ENCODE data around the gene IQGAP2. TPM values are rescaled to one million over a fixed set of nuclear protein-coding genes. Genes with fewer than 3 reads are reported as not detected.
A peak's percentile ranks its signal among the peaks of the same experiment; 100 is the strongest.

IQGAP2 gene
- total RNA-seq, 2 experiments from 2014 or later, result 62.7 to 74.9 TPM

DNA sequence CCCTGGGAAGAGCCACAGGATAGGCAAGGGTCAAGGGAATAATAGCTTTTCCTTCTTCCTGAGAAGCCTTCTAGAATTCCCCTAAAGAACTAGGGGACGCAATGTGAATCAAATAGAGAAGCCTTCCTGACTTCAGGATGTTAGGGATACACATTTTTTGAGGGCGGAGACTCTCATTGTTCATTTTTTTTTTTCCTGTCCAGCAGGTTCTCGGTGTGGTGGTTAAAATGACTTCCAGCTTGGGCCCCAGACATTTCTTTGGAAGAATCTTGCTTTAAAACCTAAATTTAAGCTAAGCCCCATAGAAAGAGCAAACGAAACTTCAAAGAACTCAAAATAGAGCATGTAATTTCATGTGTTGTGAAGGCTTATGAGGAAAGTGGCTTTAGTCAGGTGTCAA lies 80.8 kb downstream of the IQGAP2 start:
- Mint-ChIP-seq H3K9me3 (no peaks in the 10 kb centered on the region), H3K4me3 (no peak overlapping the region), H3K36me3 (peaks cover 3% of the 10 kb centered on the region), H3K27ac (no peak overlapping the region), H3K27me3 (no peaks in the 10 kb centered on the region), H3K4me1 (peaks cover 4% of the 10 kb centered on the region)
- DNase-seq (no peak), ATAC-seq (ENCODE audit: low read depth) (no peak)
- POLR2A ChIA-PET, result interaction anchor here (2.8 kb wide), 1 partner anchor 10 kb away, joined by 9 read pairs; no protein-coding TSS in a partner anchor

DNA sequence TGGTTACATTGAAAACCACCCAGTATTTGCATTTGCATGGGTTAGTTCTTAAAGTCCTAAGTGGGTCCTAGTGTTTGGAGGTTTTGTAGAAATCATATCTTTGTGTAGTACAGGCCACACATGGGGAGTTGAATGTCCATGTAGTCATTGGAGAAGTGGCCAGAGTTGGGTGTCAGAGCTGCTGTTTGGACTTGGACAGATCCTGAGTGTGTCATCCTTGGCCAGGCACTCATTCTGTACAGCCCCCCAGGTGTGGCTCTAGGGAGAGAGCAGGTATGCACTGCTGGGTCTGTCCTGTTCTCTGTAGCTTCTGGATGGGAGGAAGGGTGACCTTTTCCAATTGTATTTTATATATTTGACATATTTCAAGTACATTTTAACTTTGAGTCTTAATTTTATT lies 82.4 kb downstream of the IQGAP2 start:
- no peak for DNase-seq
- Mint-ChIP-seq H3K9me3 (no peaks in the 10 kb centered on the region), H3K27ac (no peak overlapping the region), H3K4me3 (no peak overlapping the region), H3K36me3 (peaks cover 11% of the 10 kb centered on the region), H3K4me1 (peaks cover 1% of the 10 kb centered on the region), H3K27me3 (no peaks in the 10 kb centered on the region)
- POLR2A ChIA-PET, result interaction anchor here (2.8 kb wide), 1 partner anchor 12 kb away, joined by 9 read pairs; no protein-coding TSS in a partner anchor
- no peak for ATAC-seq (ENCODE audit: low read depth)

DNA sequence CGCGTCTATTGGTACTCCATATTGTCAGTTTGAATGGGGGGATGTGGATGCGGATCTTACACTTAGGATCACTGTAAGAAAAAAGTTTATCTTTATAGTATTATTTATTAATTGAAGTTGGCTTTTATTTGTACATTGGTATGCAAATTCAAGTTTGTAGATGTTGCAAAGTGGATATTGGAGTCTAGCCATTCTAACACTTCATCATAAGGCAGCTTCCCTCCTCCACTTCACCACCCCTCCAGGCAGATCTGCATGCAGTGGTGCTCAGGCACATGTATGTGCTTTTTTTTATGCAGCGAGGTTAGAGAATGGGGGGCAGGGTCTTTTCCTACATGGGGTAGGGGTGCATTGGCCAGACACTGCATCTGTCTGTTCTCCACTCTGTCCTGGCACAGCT lies 84.3 kb downstream of the IQGAP2 start:
- Mint-ChIP-seq H3K4me3 (no peak overlapping the region), H3K27ac (no peak overlapping the region), H3K9me3 (no peaks in the 10 kb centered on the region), H3K36me3 (peaks cover 9% of the 10 kb centered on the region), H3K4me1 (peaks cover 3% of the 10 kb centered on the region), H3K27me3 (no peaks in the 10 kb centered on the region)
- DNase-seq (no peak), ATAC-seq (ENCODE audit: low read depth) (no peak)
- POLR2A ChIA-PET, result no interaction called here

DNA sequence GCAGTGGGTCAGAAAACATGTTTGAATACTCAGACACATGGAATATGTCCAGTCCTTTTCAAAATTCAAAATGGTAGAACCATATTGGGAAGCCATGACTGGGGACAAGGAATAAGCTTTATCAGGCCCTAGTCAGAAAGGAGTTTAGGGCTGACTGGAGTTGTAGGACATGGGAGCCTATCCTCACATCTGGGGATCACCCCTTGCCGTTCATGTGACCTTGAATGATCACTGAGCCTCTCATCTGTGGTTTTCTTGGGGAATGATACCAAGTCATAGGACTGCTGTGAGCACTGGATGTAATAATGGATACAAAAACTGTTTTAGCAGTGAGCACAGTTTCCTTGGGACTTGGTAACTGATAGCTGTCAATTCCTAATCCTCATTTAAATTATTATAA lies 84.7 kb downstream of the IQGAP2 start:
- H3K4me1 Mint-ChIP-seq, result peaks cover 4% of the 10 kb centered on the region
- peaks cover 9% of the 10 kb centered on the region for H3K36me3 Mint-ChIP-seq
- POLR2A ChIA-PET, result no interaction called here

DNA sequence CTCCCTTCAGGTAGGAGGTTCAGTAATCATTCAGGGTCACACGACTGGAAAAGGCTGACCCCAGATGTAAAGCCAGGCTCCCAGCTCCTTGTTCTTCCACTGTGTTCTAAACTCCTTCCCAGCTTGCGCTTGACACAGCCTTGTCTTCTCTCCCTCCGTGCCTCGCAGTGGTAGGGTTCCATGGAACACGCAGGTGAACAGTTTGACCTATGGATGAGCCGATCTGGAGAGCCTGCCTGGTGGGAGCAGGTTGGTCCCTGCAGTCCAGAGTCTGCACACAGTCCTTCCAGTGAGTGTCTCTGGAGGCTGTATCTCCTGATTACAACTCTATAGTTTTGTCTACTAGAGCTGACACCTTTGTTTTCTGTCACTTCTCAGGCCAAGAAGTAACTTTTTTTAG lies 85.9 kb downstream of the IQGAP2 start:
- Mint-ChIP-seq H3K4me3 (no peak overlapping the region), H3K4me1 (peaks cover 6% of the 10 kb centered on the region), H3K9me3 (no peaks in the 10 kb centered on the region), H3K27ac (peak overlapping the region; percentile 47), H3K27me3 (no peaks in the 10 kb centered on the region), H3K36me3 (peaks cover 13% of the 10 kb centered on the region)
- DNase-seq (no peak), ATAC-seq (ENCODE audit: low read depth) (no peak)
- POLR2A ChIA-PET, result no interaction called here

More for the DNA sequence above, 84.7 kb downstream of the IQGAP2 start:
- Mint-ChIP-seq H3K4me3 (no peak overlapping the region), H3K9me3 (no peaks in the 10 kb centered on the region), H3K27me3 (no peaks in the 10 kb centered on the region), H3K27ac (no peak overlapping the region)
- ATAC-seq (ENCODE audit: low read depth) (no peak), DNase-seq (no peak)

DNA sequence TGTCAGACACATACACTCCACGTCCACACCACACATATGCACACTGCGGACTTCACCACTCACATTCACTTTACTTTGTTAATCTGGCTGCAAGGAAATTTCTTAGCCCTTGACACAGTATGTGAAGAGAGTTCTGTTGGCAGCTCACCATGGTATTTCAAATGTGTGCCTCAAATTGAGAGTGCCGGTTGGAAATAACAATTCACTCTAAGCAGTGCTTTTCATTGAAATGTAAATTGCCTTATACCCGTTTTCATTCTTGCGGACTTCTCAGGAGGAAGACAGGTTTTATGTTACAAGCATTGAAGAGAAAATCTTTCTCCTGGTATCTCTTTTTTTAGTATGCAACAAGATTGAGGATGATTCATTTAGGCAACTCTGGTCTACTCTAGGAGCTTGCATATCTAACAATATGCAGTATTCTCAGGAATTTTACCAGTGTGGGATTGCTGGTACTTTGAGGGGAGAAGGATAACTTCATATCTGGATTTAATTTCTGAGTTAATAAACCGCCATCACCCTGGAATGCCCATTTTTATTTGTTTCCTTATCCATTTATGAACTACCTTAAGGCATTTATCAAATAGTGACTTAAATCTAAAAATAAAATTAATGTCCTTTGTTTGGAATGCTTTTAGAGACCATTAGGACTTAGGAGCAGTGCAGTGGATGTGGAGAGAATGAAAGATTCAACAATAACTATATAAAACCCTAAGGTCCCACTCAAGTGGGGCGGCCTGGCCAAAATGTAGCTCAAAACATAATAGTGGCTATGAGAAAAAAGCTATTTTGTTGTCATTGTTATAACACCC lies 87.0 kb downstream of the IQGAP2 start:
- no peaks in the 10 kb centered on the region for H3K9me3 Mint-ChIP-seq
- no peaks in the 10 kb centered on the region for H3K27me3 Mint-ChIP-seq
- H3K4me1 Mint-ChIP-seq, result peaks cover 5% of the 10 kb centered on the region
- H3K4me3 Mint-ChIP-seq, result no peak overlapping the region
- peaks cover 15% of the 10 kb centered on the region for H3K36me3 Mint-ChIP-seq
- no peak for ATAC-seq (ENCODE audit: low read depth)
- no peak for DNase-seq
- POLR2A ChIA-PET, result no interaction called here
- no peak overlapping the region for H3K27ac Mint-ChIP-seq

DNA sequence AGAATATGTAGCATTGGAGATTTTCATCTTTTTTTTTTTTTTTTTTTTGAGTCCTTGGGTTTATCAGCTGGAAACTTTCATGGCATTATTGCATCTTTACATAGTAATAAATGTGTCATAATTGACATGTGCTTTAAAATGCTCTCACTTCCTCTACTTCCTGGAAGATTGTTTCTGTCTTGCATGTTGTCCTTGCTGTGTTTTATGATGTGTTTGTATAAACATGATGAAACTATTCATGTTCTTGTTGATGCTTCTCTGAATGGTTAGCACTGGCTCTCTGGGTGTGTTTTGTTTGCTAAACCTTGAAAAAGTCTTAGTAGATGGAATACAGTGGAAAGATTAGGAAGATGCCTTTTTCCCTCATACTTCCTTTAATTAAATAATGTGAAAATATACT lies 87.9 kb downstream of the IQGAP2 start:
- Mint-ChIP-seq H3K36me3 (peaks cover 18% of the 10 kb centered on the region), H3K9me3 (no peaks in the 10 kb centered on the region), H3K4me3 (no peak overlapping the region), H3K27me3 (no peaks in the 10 kb centered on the region), H3K4me1 (peaks cover 7% of the 10 kb centered on the region), H3K27ac (no peak overlapping the region)
- POLR2A ChIA-PET, result interaction anchor here (0.6 kb wide), 1 partner anchor 19 kb away, joined by 5 read pairs; no protein-coding TSS in a partner anchor
- no peak for DNase-seq
- ATAC-seq (ENCODE audit: low read depth), result no peak

DNA sequence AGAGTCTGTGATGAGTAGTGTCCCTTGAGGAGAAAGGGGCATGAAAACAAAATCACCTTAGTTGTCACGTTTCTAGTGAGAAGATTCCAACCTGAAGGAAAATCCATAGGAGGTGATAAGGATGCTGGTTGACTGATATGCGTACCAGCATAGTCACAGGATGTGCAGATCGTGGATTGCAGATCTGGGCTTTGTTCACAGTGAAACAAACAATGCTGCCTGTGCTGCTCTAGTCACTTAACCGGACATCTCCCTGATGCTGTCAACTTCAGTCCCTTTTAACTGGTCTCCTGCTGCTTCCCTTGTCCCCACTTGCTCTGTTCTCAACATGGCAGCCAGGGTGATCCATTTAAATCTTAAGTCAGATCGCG lies 89.7 kb downstream of the IQGAP2 start:
- H3K9me3 Mint-ChIP-seq, result no peaks in the 10 kb centered on the region
- H3K4me3 Mint-ChIP-seq, result no peak overlapping the region
- peaks cover 21% of the 10 kb centered on the region for H3K36me3 Mint-ChIP-seq
- DNase-seq (no peak), ATAC-seq (ENCODE audit: low read depth) (no peak)
- POLR2A ChIA-PET, result no interaction called here
- peaks cover 10% of the 10 kb centered on the region for H3K4me1 Mint-ChIP-seq
- no peaks in the 10 kb centered on the region for H3K27me3 Mint-ChIP-seq
- H3K27ac Mint-ChIP-seq, result peak overlapping the region; percentile 28

DNA sequence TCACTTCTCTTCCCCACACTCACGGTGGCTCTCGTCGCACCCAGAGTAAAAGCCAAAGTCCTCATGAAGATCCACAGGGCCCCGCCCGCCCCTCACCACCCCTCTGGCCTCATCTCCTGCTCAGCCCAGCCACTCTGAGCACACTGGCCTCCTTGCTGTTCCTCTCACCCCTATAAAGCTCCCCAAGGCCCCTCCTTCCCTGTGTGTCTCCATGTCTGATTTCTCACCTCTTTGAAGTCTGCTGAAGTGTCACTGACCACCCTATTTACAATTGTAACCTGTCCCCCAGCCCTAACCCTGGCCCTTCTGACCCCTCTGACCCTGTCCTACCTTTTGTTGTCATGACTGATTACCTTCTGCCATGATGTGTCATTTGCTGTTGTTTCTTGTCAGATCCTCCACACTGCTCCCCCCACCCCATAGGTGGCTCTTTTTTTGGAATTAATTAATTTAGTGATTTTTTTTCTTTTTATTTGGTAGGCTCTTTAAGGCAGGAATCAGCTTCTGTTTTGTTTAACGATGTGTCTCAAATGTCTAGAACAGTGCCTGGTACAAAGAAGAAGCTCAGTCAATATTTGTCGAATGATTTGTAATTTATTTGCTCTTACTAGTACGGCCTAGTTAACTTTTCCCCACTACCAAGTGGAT lies 90.2 kb downstream of the IQGAP2 start:
- ATAC-seq (ENCODE audit: low read depth) (no peak), DNase-seq (no peak)
- peaks cover 10% of the 10 kb centered on the region for H3K4me1 Mint-ChIP-seq
- H3K27ac Mint-ChIP-seq, result peak overlapping the region; percentile 28
- no peaks in the 10 kb centered on the region for H3K9me3 Mint-ChIP-seq
- H3K27me3 Mint-ChIP-seq, result no peaks in the 10 kb centered on the region
- peaks cover 21% of the 10 kb centered on the region for H3K36me3 Mint-ChIP-seq
- H3K4me3 Mint-ChIP-seq, result no peak overlapping the region
- POLR2A ChIA-PET, result no interaction called here

DNA sequence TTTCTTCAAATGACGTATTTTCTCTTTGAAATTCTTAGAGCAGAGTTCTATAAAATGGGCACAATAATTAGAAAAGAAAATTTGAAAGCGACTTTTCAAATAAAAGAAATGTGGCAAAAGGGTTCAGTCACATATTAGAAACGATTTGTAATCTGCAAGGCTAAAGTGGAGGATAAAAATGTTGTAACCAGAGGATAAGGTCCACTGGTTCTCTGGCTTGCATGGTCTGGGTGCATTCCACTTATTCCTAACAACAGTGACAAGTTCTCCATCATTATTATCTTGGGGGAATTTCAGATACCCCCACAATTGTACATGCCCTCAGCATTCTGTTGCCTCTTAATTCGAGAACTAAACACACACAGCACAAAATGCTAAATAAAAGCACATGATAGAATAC lies 91.1 kb downstream of the IQGAP2 start:
- POLR2A ChIA-PET, result no interaction called here
- DNase-seq (no peak), ATAC-seq (ENCODE audit: low read depth) (no peak)
- H3K36me3 Mint-ChIP-seq, result peaks cover 18% of the 10 kb centered on the region
- H3K4me3 Mint-ChIP-seq, result no peak overlapping the region
- no peaks in the 10 kb centered on the region for H3K9me3 Mint-ChIP-seq
- no peak overlapping the region for H3K27ac Mint-ChIP-seq
- H3K27me3 Mint-ChIP-seq, result no peaks in the 10 kb centered on the region
- H3K4me1 Mint-ChIP-seq, result peaks cover 12% of the 10 kb centered on the region

DNA sequence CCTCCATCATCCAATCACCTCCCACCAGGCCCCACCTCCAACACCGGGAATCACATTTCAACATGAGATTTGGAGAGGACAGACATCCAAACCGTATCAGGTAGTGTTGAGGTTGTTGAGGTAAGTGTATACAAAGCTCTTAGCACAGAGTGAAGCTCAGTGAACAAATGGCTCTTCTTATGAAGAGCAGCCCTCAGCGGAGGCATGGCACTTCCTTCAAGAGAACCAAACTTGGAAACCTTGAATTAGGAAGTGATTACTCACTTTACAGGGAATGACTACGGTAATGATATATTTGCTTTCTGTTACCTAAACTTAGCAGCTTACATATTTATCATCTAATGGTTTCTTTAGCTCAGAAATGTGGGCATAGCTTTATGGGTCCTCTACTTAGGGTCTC lies 92.8 kb downstream of the IQGAP2 start:
- H3K27me3 Mint-ChIP-seq, result no peaks in the 10 kb centered on the region
- POLR2A ChIA-PET, result no interaction called here
- ATAC-seq (ENCODE audit: low read depth), result no peak
- H3K4me1 Mint-ChIP-seq, result peaks cover 12% of the 10 kb centered on the region
- no peaks in the 10 kb centered on the region for H3K9me3 Mint-ChIP-seq
- H3K36me3 Mint-ChIP-seq, result peaks cover 12% of the 10 kb centered on the region
- no peak for DNase-seq
- H3K4me3 Mint-ChIP-seq, result no peak overlapping the region
- H3K27ac Mint-ChIP-seq, result no peak overlapping the region

DNA sequence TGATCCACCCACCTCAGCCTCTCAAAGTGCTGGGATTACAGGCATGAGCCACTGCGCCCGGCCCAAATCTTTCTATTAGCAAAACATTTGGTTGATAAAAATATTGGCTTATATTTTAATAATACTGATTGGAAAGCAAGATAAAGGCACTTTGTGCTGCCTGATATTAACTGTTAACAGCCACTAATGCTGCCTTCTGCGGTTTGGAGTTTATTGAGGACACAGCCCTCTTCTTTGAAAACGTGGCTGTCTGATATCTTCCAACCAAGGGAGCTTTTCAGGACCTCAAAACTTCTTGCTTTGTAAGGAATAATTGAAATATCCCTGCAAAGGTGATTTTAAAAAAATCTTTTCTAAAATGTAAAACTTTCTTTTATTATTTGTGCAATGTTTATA lies 94.0 kb downstream of the IQGAP2 start:
- DNase-seq (no peak), ATAC-seq (ENCODE audit: low read depth) (no peak)
- peaks cover 10% of the 10 kb centered on the region for H3K4me1 Mint-ChIP-seq
- no peak overlapping the region for H3K27ac Mint-ChIP-seq
- no peaks in the 10 kb centered on the region for H3K27me3 Mint-ChIP-seq
- no peak overlapping the region for H3K4me3 Mint-ChIP-seq
- POLR2A ChIA-PET, result no interaction called here
- peaks cover 12% of the 10 kb centered on the region for H3K36me3 Mint-ChIP-seq
- H3K9me3 Mint-ChIP-seq, result no peaks in the 10 kb centered on the region

DNA sequence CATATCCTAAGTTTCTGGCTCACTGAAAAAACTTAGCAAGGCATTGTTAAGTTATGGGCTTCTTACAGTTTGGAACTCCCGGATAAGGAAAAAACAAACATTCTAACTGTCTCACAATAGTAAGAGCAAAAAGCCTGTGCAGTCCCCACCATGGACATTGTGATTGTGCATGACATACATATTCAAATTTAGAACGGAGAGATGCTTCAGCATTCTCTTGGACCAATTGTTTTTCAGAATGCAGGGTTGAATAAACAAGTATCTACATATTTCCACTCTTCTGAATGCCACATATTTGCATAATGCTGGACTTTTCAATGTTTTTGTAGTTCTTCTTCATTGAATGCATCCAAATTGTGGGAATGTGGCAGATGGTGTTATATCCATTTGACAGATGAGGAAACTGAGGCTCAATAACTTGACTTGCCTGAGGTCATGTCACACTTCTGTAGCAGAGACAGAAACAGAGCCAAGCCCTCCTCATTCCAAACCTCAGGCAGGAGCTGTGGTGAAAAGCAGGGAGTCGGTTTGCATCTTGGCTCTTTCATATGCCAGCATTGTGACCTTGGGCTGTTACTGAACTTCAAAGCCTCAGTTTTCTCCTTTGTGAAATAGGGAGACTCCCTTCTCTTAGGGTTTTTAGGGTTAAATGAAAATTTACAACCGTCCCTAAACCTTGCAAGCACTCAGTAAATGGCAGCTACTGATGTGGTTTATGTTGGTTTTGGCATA lies 95.1 kb downstream of the IQGAP2 start:
- ATAC-seq (ENCODE audit: low read depth) (no peak), DNase-seq (no peak)
- peaks cover 7% of the 10 kb centered on the region for H3K4me1 Mint-ChIP-seq
- peaks cover 12% of the 10 kb centered on the region for H3K36me3 Mint-ChIP-seq
- H3K9me3 Mint-ChIP-seq, result no peaks in the 10 kb centered on the region
- no peak overlapping the region for H3K27ac Mint-ChIP-seq
- no peaks in the 10 kb centered on the region for H3K27me3 Mint-ChIP-seq
- POLR2A ChIA-PET, result no interaction called here
- H3K4me3 Mint-ChIP-seq, result no peak overlapping the region

Measured in activated naive CD8-positive, alpha-beta T cell treated with anti-CD3 and anti-CD28 coated beads, Interleukin-2, amount 10 ng/mL, durations not matched to agents 7 days and 5 days (primary cell).